OCI-LY7 (cell line): ENCODE results near the gene PTGES3. TPM values are rescaled to one million over a fixed set of nuclear protein-coding genes. Genes with fewer than 3 reads are reported as not detected.
A peak's percentile ranks its signal among the peaks of the same experiment; 100 is the strongest.

Experiments
- BruUV-seq: library from RNA; stranded (reverse); fragments of 400-500 nt; replicated peaks from 2 replicates; lab custom pipeline; 2021; lab: Mats Ljungman, UMichigan
- CTCF ChIA-PET: fragments of 300-600 bp; sonication (Branson Sonifier 250); formaldehyde crosslinking; loops from one replicate; lab custom pipeline; 2022; ENCODE audit warnings: antibody characterized with exemption; ENCODE audit not compliant: unreplicated experiment; lab: Charles Lee
- POLR2A ChIA-PET: fragments of 300-600 bp; sonication (Branson Sonifier 250); formaldehyde crosslinking; loops from one replicate; lab custom pipeline; 2022; ENCODE audit warnings: antibody characterized with exemption; lab: Charles Lee
- DNase-seq: peaks from one replicate; pipeline ENCODE4 v3.0.0-alpha.2; 2015; ENCODE audit warnings: low spot score
- H2AFZ ChIP-seq: fragments of 200-600 bp; sonication (generic), shearing (Covaris generic); 2 replicates; pipeline ENCODE4 v1.6.1; 2014; ENCODE audit warnings: mild to moderate bottlenecking, antibody characterized with exemption, low read length, moderate library complexity
- H3K27ac ChIP-seq: fragments of 200-600 bp; sonication (generic); 2 replicates; pipeline ENCODE4 v1.5.1; 2014; ENCODE audit warnings: mixed run types, low read depth, mild to moderate bottlenecking, moderate library complexity, low read length, inconsistent platforms; ENCODE audit not compliant: poor library complexity, severe bottlenecking
- H3K36me3 ChIP-seq: fragments of 200-600 bp; sonication (generic); 2 replicates; pipeline ENCODE4 v1.6.1; 2014; ENCODE audit warnings: mild to moderate bottlenecking, antibody characterized with exemption, low read length, moderate library complexity, mixed read lengths; ENCODE audit not compliant: insufficient read depth
- H3K4me1 ChIP-seq: fragments of 200-600 bp; sonication (generic); 2 replicates; pipeline ENCODE4 v1.5.1; 2014; ENCODE audit warnings: mild to moderate bottlenecking, low read length; ENCODE audit not compliant: insufficient read depth, poor library complexity, severe bottlenecking
- H3K4me2 ChIP-seq: fragments of 200-600 bp; sonication (generic); 2 replicates; pipeline ENCODE4 v1.6.1; 2014; ENCODE audit warnings: mild to moderate bottlenecking, low read length
- H3K4me3 ChIP-seq: fragments of 200-600 bp; sonication (generic); 2 replicates; pipeline ENCODE4 v1.5.1; 2014; ENCODE audit warnings: mild to moderate bottlenecking, low read depth, low read length; ENCODE audit not compliant: poor library complexity, severe bottlenecking
- H3K79me2 ChIP-seq: fragments of 200-600 bp; sonication (generic); 2 replicates; pipeline ENCODE4 v1.6.1; 2016; ENCODE audit warnings: low read depth, mild to moderate bottlenecking, low read length, moderate library complexity, mixed read lengths; ENCODE audit not compliant: insufficient read depth
- H3K9me2 ChIP-seq: fragments of 200-600 bp; sonication (generic); 2 replicates; pipeline ENCODE4 v1.6.1; 2016; ENCODE audit warnings: mild to moderate bottlenecking, low read length, mixed read lengths; ENCODE audit not compliant: insufficient read depth
- H3K9me3 ChIP-seq: fragments of 200-600 bp; sonication (generic); 2 replicates; pipeline ENCODE4 v1.6.1; 2014; ENCODE audit warnings: mild to moderate bottlenecking, mixed run types, low read length, mixed read lengths
- H4K20me1 ChIP-seq: fragments of 200-600 bp; sonication (generic); 2 replicates; pipeline ENCODE4 v1.6.1; 2014; ENCODE audit warnings: mild to moderate bottlenecking, antibody characterized with exemption, low read length, moderate library complexity, mixed read lengths; ENCODE audit not compliant: insufficient read depth
- EZH2phosphoT487 ChIP-seq: fragments of 200-600 bp; sonication (generic); IDR thresholded peaks from 2 replicates; pipeline ENCODE4 v1.6.1; 2018; ENCODE audit warnings: low read depth, borderline replicate concordance, mild to moderate bottlenecking, mixed run types, antibody characterized with exemption, low read length, moderate library complexity, mixed read lengths
- intact Hi-C: fragments of 100-400 bp; cut with micrococcal nuclease; formaldehyde crosslinking; loops from one replicate; pipeline ENCODE4 v1.10.0; 2022; ENCODE audit not compliant: unreplicated experiment
- total RNA-seq, 2 experiments: library from RNA; depleted of rRNA in 1 of 2; stranded (reverse); fragments of >200 nt in 1 of 2; shearing (Covaris generic) in 1 of 2; gene quantifications; 2 replicates each; pipeline ENCODE4 v1.2.3, GENCODE V29; 2014 to 2022
- TF ChIP-seq, protein P1 (sequence below): fragments of 200-600 bp; sonication (generic); conservative IDR thresholded peaks from 2 replicates; pipeline ENCODE4 v1.5.1; 2014; ENCODE audit warnings: mild to moderate bottlenecking, antibody characterized with exemption, low read length, moderate library complexity, mixed read lengths

The PTGES3 gene
- total RNA-seq, 2 experiments from 2014 or later = 91.2 to 269 TPM

DNA sequence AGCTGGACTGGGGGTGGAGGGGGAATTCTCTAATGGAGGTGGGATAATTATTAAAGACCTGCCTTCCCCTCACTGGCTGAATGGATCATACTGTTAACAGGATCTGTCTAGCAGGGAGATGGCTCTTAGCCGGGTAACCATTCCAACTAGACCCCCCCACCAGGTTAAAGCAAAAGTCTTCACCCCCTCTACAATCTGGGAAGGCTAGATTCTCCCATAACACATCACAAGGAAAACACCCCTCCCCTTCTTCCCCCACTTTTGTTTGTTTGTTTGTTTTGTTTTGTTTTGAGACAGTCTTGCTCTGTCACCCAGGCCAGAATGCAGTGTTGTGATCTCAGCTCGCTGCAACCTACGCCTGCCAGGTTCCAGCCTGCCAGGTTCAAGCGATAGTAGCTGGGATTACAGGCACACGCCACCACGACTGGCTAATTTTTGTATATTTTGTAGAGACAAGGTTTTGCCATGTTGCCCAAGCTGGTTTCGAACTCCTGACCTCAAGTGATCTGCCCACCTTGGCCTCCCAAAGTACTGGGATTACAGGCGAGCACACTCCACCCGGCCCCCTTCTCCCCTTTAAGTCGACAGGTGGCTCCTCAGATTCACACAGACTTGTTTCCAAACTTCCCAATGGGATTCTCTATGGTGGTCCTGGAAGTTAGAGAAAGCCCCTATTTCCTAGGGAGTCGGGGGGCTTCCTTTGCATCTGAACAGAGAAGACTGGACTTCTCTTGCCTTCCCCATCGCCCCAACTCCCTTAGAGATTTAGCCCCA lies 54.4 kb downstream of the PTGES3 start:
- POLR2A ChIA-PET = interaction anchor here (0.5 to 1.2 kb wide), 7 partner anchors 12 to 320 kb away, joined by 3 to 5 read pairs (median 3); partner anchors contain the start of gene ATP5F1B
- peak overlapping the region; percentile 98 for H3K4me2 ChIP-seq
- H3K36me3 ChIP-seq = peaks cover 17% of the 10 kb centered on the region
- H3K9me2 ChIP-seq = no peaks in the 10 kb centered on the region
- H3K27ac ChIP-seq = peak overlapping the region; percentile 92
- CTCF ChIA-PET = no interaction called here
- intact Hi-C loops = loop anchor here (1.0 to 10.0 kb wide), 3 partner anchors 55 to 519 kb away; partner anchors contain the start of genes PTGES3, RPL41 and ZC3H10
- H2AFZ ChIP-seq = peak overlapping the region; percentile 37; the same call in 1 of the 2 replicates
- no peak for DNase-seq
- no TSS peak for BruUV-seq
- peaks cover 68% of the 10 kb centered on the region for H3K4me1 ChIP-seq
- no peaks in the 10 kb centered on the region for H4K20me1 ChIP-seq
- TF ChIP-seq EZH2phosphoT487 = no peak
- TF ChIP-seq, protein P1, sequence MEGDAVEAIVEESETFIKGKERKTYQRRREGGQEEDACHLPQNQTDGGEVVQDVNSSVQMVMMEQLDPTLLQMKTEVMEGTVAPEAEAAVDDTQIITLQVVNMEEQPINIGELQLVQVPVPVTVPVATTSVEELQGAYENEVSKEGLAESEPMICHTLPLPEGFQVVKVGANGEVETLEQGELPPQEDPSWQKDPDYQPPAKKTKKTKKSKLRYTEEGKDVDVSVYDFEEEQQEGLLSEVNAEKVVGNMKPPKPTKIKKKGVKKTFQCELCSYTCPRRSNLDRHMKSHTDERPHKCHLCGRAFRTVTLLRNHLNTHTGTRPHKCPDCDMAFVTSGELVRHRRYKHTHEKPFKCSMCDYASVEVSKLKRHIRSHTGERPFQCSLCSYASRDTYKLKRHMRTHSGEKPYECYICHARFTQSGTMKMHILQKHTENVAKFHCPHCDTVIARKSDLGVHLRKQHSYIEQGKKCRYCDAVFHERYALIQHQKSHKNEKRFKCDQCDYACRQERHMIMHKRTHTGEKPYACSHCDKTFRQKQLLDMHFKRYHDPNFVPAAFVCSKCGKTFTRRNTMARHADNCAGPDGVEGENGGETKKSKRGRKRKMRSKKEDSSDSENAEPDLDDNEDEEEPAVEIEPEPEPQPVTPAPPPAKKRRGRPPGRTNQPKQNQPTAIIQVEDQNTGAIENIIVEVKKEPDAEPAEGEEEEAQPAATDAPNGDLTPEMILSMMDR = no peak
- H3K4me3 ChIP-seq = peak overlapping the region; percentile 76
- peaks cover 62% of the 10 kb centered on the region for H3K79me2 ChIP-seq
- no peaks in the 10 kb centered on the region for H3K9me3 ChIP-seq

DNA sequence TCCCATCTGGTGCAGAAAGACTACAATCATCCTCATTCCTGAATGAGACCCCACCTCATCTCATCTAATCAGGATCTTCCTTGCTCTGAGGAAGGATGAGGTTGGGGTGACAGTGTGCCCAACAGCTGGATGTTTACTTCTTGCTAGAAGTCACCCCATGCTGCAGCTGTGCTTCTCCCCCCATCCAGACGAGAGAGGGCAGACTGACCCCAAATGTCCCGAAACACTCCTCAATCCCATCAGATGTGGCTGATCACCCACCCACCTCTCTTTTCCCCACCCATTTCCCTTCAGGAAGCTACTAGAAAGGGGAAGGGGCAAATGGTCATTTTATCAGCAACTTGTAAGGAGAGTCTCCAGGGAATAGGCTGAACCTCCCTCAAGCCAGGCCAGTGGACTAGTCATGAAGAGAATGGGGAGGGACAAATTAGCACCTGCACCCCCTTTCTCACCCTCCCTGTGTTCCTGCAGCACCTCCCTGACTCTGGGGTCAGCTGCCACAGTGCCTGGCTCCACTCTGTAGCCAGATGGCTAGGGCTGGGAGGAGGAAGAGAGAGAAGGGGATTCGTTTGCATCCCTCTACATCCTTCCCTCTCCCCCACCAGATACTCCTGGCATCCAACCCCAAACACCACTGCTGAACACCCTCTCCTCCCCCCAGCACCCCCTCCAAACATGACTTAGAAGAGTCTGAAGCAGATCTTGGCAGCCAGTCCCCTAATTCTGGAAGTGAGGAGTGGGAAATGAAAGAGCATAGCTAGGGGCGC lies 55.2 kb downstream of the PTGES3 start:
- ChIA-PET CTCF (no interaction called here), POLR2A (interaction anchor here (0.5 to 1.2 kb wide), 2 partner anchors 13 to 35 kb away, joined by 3 to 5 read pairs; partner anchors contain the start of gene ATP5F1B)
- H3K9me2 ChIP-seq = no peaks in the 10 kb centered on the region
- H3K27ac ChIP-seq = peak overlapping the region; percentile 92
- peaks cover 70% of the 10 kb centered on the region for H3K79me2 ChIP-seq
- peak overlapping the region; percentile 98 for H3K4me2 ChIP-seq
- H3K36me3 ChIP-seq = peaks cover 10% of the 10 kb centered on the region
- peak; percentile 28 for DNase-seq
- peaks cover 67% of the 10 kb centered on the region for H3K4me1 ChIP-seq
- H2AFZ ChIP-seq = no peak overlapping the region
- TF ChIP-seq EZH2phosphoT487 = no peak
- TF ChIP-seq, protein P1 = no peak; the same call in 1 of the 2 replicates
- H4K20me1 ChIP-seq = no peaks in the 10 kb centered on the region
- intact Hi-C loops = loop anchor here (1.0 to 10.0 kb wide), 3 partner anchors 55 to 518 kb away; partner anchors contain the start of genes PTGES3, RPL41 and ZC3H10
- no TSS peak for BruUV-seq
- no peaks in the 10 kb centered on the region for H3K9me3 ChIP-seq
- peak overlapping the region; percentile 76 for H3K4me3 ChIP-seq
